Embryonic facial prominence (tissue), 1 donor: Measurements from ENCODE around the gene KCNE1.
"Not testable (repeated sequence)": the region's sequence is repeated elsewhere in the genome, so short reads cannot be mapped to it uniquely, and the experiment has no call there.

ENCODE experiments used
- DNase-seq: peaks from one replicate; pipeline ENCODE4 v3.0.0-alpha.2; 2016; ENCODE audit errors: extremely low spot score

Gene KCNE1

DNA sequence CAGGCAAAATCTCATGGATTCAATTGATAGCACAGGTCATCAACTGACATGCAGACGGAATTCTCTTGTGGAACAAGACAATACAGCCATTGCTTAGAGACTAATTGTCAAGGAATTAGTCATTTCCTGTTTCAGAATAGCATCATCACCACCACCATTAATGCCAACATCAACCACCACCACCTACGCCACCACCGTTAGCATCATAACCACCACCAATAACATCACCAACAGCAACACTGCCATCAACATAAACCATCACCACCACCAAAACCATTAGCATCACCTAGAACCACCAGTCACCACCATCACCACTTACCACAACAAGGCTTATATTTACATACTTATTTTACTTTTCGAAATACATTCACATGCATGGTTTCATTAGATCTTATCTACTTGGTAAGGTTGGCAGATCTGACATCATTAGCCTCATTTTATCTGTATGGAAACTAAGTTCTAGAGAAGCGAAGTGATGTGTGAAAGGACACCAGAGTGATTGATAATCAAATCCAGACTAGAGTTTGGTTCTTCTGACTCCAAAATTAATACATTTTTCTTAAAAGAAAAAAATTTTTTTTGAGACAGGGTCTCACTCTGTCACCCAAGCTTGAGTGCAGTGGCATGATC lies 94.4 kb downstream of the KCNE1 start:
- DNase-seq: not testable (repeated sequence)

DNA sequence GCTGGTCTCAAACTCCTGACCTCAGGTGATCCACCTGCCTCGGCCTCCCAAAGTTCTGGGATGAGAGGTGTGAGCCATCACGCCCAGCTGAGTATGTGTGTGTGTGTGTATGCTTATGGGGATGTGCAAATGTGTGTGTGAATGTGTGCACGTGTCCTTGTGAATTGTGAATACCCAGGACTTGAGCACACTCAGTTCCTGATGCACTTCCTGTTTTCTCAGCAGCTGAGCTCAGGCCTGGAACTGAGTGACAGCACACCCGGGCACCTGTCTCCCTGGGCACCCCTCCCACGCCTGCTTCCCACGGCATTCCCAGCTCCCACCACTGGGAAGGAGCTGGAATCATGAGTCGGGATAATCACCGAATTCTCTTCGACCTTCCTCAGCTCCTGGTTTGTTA lies 104.7 kb downstream of the KCNE1 start:
- not testable (repeated sequence) for DNase-seq

DNA sequence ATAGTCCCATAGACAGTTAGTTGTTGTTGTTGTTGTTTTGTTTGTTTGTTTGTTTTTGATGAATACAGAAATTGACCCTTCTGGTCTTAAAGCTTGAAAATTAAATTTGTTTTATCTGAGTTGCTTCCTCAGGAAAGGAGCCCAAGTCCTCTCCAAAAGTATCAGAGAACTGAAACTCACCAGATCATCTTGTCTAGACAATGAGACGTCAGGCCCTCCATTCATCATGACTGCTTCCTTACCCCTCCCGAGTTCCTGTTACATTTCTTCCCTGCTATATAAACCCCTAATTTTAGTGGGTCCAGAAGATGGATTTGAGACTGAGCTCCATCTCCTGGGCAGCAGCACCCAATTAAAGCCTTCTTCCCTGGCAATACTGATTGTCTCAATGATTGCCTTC lies 105.3 kb downstream of the KCNE1 start:
- DNase-seq: not testable (repeated sequence)

DNA sequence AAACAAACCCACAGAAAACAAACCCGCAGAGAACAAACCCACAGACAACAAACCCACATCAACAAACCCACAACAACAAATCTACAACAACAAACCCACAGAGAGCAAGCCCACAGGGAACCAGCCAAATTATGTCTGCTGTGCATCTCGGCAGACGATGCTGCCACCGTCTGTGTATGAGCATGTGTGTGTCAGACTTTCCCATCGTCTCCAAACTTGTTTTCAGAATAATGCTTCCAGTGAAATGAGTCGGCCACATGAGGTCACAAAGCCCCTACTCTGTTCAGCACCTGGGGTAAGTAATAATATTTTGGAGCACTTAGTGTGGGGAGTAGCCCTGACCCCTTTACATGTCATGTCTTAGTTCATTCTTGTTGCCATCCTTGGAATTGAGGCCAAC lies 105.9 kb downstream of the KCNE1 start:
- not testable (repeated sequence) for DNase-seq

DNA sequence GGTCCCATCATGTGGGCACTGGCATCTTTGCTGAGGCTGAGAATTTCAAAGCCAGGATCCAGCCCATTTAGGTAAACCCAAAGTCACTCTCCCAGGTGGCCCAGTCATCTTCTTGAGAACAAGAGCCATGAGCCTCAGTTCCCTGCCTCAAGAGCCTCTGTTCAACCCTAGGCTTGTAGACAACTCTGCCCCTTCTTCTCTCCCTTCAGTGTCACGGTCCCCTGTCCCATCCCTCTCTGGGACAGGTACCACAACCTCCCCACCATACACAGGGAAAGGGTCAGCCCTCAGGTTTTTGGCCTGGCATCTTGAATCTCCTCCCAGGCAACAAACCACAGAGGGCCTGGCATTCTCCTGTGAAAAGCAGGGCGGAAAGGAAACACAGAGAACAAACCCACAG lies 106.3 kb downstream of the KCNE1 start:
- DNase-seq: not testable (repeated sequence)

DNA sequence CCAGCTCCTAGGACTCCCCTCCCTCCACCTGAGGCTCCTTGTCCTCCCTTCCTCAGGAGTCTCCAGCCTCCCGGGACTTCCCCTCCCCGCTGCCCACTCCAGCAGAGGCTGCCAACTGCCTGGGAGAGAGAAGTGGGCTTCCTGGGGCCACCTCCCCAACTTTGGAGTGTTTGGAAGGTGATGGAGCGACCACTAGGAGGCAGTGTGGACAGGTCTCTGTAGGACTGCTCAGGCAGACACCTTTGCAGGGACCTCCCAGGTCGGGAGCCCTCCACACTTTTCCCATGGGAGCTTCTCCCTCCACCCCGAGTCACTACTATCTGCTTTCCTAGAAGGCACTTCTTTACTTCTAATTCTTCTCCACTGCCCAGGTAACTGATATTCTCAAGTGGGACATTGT lies 107.3 kb downstream of the KCNE1 start:
- not testable (repeated sequence) for DNase-seq

DNA sequence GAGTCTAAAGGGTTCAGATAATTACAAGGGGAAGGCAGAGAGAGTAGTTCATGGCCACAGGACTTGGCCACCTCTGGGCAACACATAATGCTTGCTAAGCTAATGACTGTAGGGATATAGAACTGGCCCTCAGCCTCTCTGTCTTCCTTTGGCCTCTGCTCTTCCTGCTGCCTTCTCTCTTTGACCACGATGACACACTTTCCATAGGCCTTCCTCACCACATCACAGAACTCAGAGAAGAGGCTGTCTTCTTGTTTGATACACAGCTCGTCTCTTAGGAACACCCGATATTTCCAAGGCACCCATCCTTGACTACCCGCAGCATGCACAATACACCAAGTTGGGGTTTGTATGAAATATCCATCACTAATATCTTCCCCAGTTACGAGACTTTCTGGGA lies 111.5 kb downstream of the KCNE1 start:
- DNase-seq: not testable (repeated sequence)
